Gastrocnemius medialis (tissue), 4 donors: ENCODE results near the gene PLCG2. TPM values are rescaled to one million over a fixed set of nuclear protein-coding genes. Genes with fewer than 3 reads are reported as not detected.

Experiments used
- ATAC-seq, 2 donors: fragments of 150-250 bp; one replicate each; pipeline ENCODE4 v1.9.1; 2016
- DNase-seq, 2 donors: peaks; one replicate each; pipeline ENCODE4 v3.0.0-alpha.2; 2019
- H3K27ac ChIP-seq, 4 donors: fragments of 200-600 bp; sonication (generic); 1 replicate in 1 of 4; 2 replicates in 3 of 4; pipeline ENCODE4 v1.5.1; 2016 to 2018; ENCODE audit warnings: mild to moderate bottlenecking in 2 of 4, moderate library complexity in 1 of 4
- H3K27me3 ChIP-seq, 3 donors: fragments of 200-600 bp; sonication (generic) in 2 of 3; 1 replicate in 1 of 3; 2 replicates in 2 of 3; pipeline versions ENCODE4 v1.5.1 to v1.6.0; 2016 to 2019; ENCODE audit warnings: mild to moderate bottlenecking in 1 of 3, moderate library complexity in 1 of 3
- H3K36me3 ChIP-seq, 2 donors: fragments of 200-600 bp; sonication (generic) in 1 of 2; one replicate each; pipeline ENCODE4 v1.5.1; 2017 to 2018
- H3K4me1 ChIP-seq, 2 donors: fragments of 200-600 bp; sonication (generic) in 1 of 2; one replicate each; pipeline ENCODE4 v1.5.1; 2016 to 2017; ENCODE audit warnings: mild to moderate bottlenecking in 2 of 2
- H3K4me3 ChIP-seq, 4 donors: fragments of 200-600 bp; sonication (generic) in 3 of 4; 1 replicate in 1 of 4; 2 replicates in 3 of 4; pipeline ENCODE4 v1.5.1; 2016 to 2019; ENCODE audit warnings: mild to moderate bottlenecking in 2 of 4
- H3K9me3 ChIP-seq, 3 donors: fragments of 200-600 bp; sonication (generic) in 2 of 3; 1 replicate in 1 of 3; 2 replicates in 2 of 3; pipeline ENCODE4 v1.5.1; 2016 to 2019
- CTCF ChIP-seq, 5 experiments: fragments of 450-650 bp in 3 of 5; fragments of 200-600 bp in 2 of 5; sonication (generic) in 2 of 5; IDR thresholded peaks in 4 of 5; conservative IDR thresholded peaks in 1 of 5; 1 replicate in 4 of 5; 2 replicates in 1 of 5; pipeline ENCODE4 v1.5.1; 2016 to 2019; ENCODE audit warnings: antibody characterized with exemption in 5 of 5, mild to moderate bottlenecking in 3 of 5, moderate library complexity in 3 of 5
- POLR2A ChIP-seq, 2 donors: fragments of 450-650 bp; IDR thresholded peaks; one replicate each; pipeline ENCODE4 v1.6.1; 2017; ENCODE audit warnings: antibody characterized with exemption in 2 of 2, mild to moderate bottlenecking in 2 of 2, moderate library complexity in 2 of 2
- in situ Hi-C, 4 donors: fragments of 200-750 bp; cut with MboI; loops; one replicate each; pipeline versions ENCODE4 v1.15.0 to v1.8.0; 2017; ENCODE audit warnings: low sequenced_read_pairs in 4 of 4
- intact Hi-C: fragments of 100-400 bp; cut with DNase I; formaldehyde crosslinking; loops from one replicate; pipeline ENCODE4 v1.15.1; 2023; ENCODE audit warnings: low total_unique reads
- total RNA-seq, 4 donors: library from RNA; depleted of rRNA; stranded (reverse); fragments of >200 nt; gene quantifications; one replicate each; pipeline versions ENCODE4 v1.1.0 to v1.2.3, GENCODE V29; 2016

PLCG2 gene
- total RNA-seq, 4 donors from 2014 or later = 1.8 to 3.0 (median 2.1) TPM

GRCh38 chr16:81809567-81809966 lies 30.5 kb downstream of the PLCG2 start:
- H3K4me3 ChIP-seq = no peak overlapping the region
- TF ChIP-seq CTCF (IDR thresholded peaks at IDR 0.05 in 4 of 5, conservative IDR thresholded peaks at IDR 0.05 in 1 of 5) (no peak), POLR2A (IDR thresholded peaks at IDR 0.05) (no peak)
- no peaks in the 10 kb centered on the region for H3K36me3 ChIP-seq
- H3K4me1 ChIP-seq = no peaks in the 10 kb centered on the region
- no peak for ATAC-seq
- DNase-seq = no peak
- no peaks in the 10 kb centered on the region for H3K9me3 ChIP-seq
- intact Hi-C loops = no loop called here
- no peak overlapping the region for H3K27ac ChIP-seq
- in situ Hi-C loops = no loop called here
- no peaks in the 10 kb centered on the region for H3K27me3 ChIP-seq

DNA sequence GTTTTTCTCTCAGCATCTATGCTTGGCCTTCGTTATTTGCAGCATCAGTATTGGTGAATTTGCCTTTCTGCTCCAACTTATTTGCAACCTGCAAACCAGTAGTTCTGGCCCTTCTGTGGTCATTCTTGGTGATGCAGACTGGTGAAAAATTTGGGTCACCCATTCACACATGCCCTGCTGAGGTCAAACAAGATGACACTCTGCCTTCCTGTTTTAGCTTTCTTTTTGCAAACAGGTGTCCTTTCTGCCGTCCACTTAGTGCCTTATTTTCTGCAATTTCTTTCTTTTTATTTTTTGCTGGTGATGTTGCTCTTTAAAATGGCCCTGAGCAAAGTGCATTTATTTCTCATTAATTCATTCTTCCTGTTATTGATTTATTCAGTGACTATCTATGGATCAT lies 31.3 kb downstream of the PLCG2 start:
- in situ Hi-C loops (no loop called here), intact Hi-C loops (no loop called here)
- no peaks in the 10 kb centered on the region for H3K9me3 ChIP-seq
- H3K27ac ChIP-seq = no peak overlapping the region
- H3K36me3 ChIP-seq = no peaks in the 10 kb centered on the region
- ATAC-seq (no peak), DNase-seq (no peak)
- H3K4me1 ChIP-seq = no peaks in the 10 kb centered on the region
- H3K27me3 ChIP-seq = no peaks in the 10 kb centered on the region
- no peak overlapping the region for H3K4me3 ChIP-seq
- TF ChIP-seq CTCF (IDR thresholded peaks at IDR 0.05 in 4 of 5, conservative IDR thresholded peaks at IDR 0.05 in 1 of 5) (no peak), POLR2A (IDR thresholded peaks at IDR 0.05) (no peak)

DNA sequence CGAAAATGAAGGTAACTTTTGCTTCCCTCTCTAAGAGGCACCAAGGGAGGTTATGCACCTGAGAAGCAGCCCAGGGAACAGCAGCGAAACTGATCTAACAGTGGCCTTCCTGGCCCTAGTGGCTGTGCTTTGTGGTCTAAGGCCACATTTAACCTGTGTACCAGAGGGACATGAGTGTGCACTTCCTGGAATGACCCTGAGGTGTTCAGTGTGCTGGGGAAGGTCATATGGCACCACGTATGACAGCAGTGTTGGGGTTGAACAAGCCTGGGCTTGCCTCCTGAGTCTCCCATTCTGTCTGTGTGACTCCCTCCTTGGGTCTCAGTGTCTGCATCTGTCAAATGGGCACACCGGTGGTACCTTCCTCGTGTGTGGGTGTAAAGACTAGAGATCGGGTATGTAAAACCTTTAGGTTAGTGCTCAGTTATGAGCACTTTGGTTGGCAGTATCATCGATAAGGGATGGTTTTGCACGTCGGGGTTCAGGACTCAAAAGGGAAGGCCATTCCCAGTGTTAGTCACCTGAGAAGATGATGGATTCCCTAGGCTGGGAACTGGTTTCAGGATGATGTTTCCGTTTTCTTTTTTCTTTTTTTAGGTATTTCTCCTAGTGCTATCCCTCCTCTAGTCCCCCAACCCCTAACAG lies 31.9 kb downstream of the PLCG2 start:
- Histone ChIP-seq H3K36me3 (no peaks in the 10 kb centered on the region), H3K4me3 (no peak overlapping the region), H3K9me3 (no peaks in the 10 kb centered on the region), H3K4me1 (no peaks in the 10 kb centered on the region), H3K27ac (no peak overlapping the region), H3K27me3 (no peaks in the 10 kb centered on the region)
- DNase-seq (no peak), ATAC-seq (no peak)
- no peak for TF ChIP-seq CTCF (IDR thresholded peaks at IDR 0.05 in 4 of 5, conservative IDR thresholded peaks at IDR 0.05 in 1 of 5)
- TF ChIP-seq POLR2A (IDR thresholded peaks at IDR 0.05) = no peak
- intact Hi-C loops = no loop called here
- in situ Hi-C loops = no loop called here

DNA sequence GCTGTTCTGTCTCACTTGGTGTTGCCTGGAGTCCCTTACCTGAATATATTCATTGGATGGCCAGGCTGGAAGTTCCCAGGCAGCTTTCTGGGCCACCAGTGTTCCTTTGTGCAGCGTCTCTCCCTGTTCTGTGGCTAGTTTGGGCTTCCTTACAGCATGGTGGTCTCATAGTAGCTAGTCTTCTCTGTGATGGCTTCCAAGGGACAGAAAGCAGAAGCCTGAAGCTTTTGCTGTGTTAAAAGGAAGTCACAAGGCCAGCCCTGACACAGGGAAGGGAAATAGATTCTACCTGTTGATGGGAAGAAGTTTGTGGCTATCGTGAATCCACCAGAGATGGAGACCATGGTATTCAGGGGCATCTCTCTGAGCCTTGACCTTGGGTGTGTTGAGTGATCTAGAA lies 34.6 kb downstream of the PLCG2 start:
- Histone ChIP-seq H3K27me3 (no peaks in the 10 kb centered on the region), H3K9me3 (no peaks in the 10 kb centered on the region), H3K27ac (no peak overlapping the region), H3K36me3 (no peaks in the 10 kb centered on the region), H3K4me3 (no peak overlapping the region), H3K4me1 (no peaks in the 10 kb centered on the region)
- in situ Hi-C loops = no loop called here
- ATAC-seq (no peak), DNase-seq (no peak)
- no peak for TF ChIP-seq POLR2A (IDR thresholded peaks at IDR 0.05)
- no peak for TF ChIP-seq CTCF (IDR thresholded peaks at IDR 0.05 in 4 of 5, conservative IDR thresholded peaks at IDR 0.05 in 1 of 5)
- intact Hi-C loops = no loop called here
